Lung (tissue), 12 donors: ENCODE measurements around the gene NCKAP5L. TPM values are rescaled to one million over a fixed set of nuclear protein-coding genes. Genes with fewer than 3 reads are reported as not detected.
"Not testable (repeated sequence)": the region's sequence is repeated elsewhere in the genome, so short reads cannot be mapped to it uniquely, and the experiment has no call there.

Experiments
- ATAC-seq: fragments of 200-7000 bp; cut with Tn5 transposase; one replicate; pipeline ENCODE4 v1.9.1; 2020; ENCODE audit warnings: moderate number of reproducible peaks; ENCODE audit not compliant: insufficient read depth, low FRiP score
- DNase-seq, 3 donors: peaks; one replicate each; pipeline ENCODE4 v3.0.0-alpha.2; 2013 to 2017
- H3K27ac ChIP-seq, 2 donors: one replicate each; pipeline ENCODE4 v1.5.1; 2013; ENCODE audit warnings: mild to moderate bottlenecking in 2 of 2, moderate library complexity in 2 of 2, control low read depth in 1 of 2, inconsistent platforms in 1 of 2, low read depth in 1 of 2, low read length in 1 of 2
- H3K27me3 ChIP-seq, 3 donors: one replicate each; pipeline ENCODE4 v1.5.1; 2013; ENCODE audit warnings: low read length in 2 of 3; ENCODE audit not compliant: control insufficient read depth in 3 of 3, insufficient read depth in 3 of 3
- H3K36me3 ChIP-seq, 4 donors: one replicate each; pipeline ENCODE4 v1.5.1; 2013; ENCODE audit warnings: low read length in 4 of 4, mild to moderate bottlenecking in 1 of 4, moderate library complexity in 1 of 4; ENCODE audit not compliant: control insufficient read depth in 4 of 4, insufficient read depth in 4 of 4
- H3K4me1 ChIP-seq, 5 donors: one replicate each; pipeline ENCODE4 v1.5.1; 2013; ENCODE audit warnings: low read length in 5 of 5, mild to moderate bottlenecking in 2 of 5, moderate library complexity in 1 of 5; ENCODE audit not compliant: control insufficient read depth in 5 of 5, insufficient read depth in 5 of 5
- H3K4me3 ChIP-seq: one replicate; pipeline ENCODE4 v1.5.1; 2013; ENCODE audit warnings: mild to moderate bottlenecking, control low read depth, moderate library complexity
- H3K9ac ChIP-seq, 2 donors: one replicate each; pipeline ENCODE4 v1.5.1; 2013; ENCODE audit warnings: low read length in 2 of 2, control low read depth in 1 of 2; ENCODE audit not compliant: insufficient read depth in 1 of 2
- H3K9me3 ChIP-seq, 4 donors: one replicate each; pipeline ENCODE4 v1.5.1; 2013; ENCODE audit warnings: low read length in 3 of 4, mild to moderate bottlenecking in 1 of 4, moderate library complexity in 1 of 4; ENCODE audit not compliant: control insufficient read depth in 4 of 4, insufficient read depth in 3 of 4
- WGBS, 2 donors: extraction: QIAGEN DNeasy Blood & Tissue Kit; methylation state at CpG; one replicate each; pipeline ENCODE4 v1.1.7; 2013; 5-methylcytosine and 5-hydroxymethylcytosine counted together
- polyA plus RNA-seq, 2 donors: library from polyadenylated mRNA; stranded (reverse); fragments of 200-250 nt; gene quantifications; one replicate each; pipeline ENCODE4 v1.2.1, GENCODE V29; 2013
- total RNA-seq, 2 donors: library from RNA; depleted of rRNA in 1 of 2; stranded (reverse); fragments of >200 nt in 1 of 2; gene quantifications; one replicate each; pipeline ENCODE4 v1.2.1, GENCODE V29; 2014 to 2021
- TF ChIP-seq, protein P1 (sequence below): IDR thresholded peaks from 2 replicates; pipeline ENCODE4 v1.5.1; 2012; ENCODE audit warnings: mild to moderate bottlenecking; ENCODE audit errors: control extremely low read depth, extremely low read depth
- donor health status: control.
- donor health status: control.
- donor health status: Bipolar disorder and iron deficiency.
- donor health status: healthy.
- donor health status: DM: yes; HTN: yes; CAD: no.

NCKAP5L gene
- total and polyA plus RNA-seq, 4 donors: 15.7 to 30.8 (median 20.1) TPM

DNA sequence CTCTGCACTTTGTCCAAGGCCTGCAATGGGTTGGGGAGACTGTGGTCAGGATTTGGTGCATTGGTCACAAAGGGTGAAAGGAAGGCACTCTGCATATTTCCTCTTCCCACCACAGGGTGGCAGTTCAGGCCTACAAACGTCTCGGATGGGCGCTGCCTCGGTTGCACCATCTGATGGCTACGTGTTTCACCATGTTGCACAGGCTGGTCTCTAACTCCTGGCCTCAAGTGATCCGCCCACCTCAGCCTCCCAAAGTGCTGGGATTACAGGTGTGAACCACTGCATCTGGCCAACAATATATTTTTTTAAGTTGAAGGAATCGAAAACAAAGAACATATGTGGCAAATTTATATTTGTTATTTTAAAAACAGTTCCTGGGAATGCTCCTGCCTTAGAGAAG, 51.8 kb downstream of the NCKAP5L start:
- H3K36me3 ChIP-seq: no peaks in the 10 kb centered on the region
- no peak overlapping the region for H3K9ac ChIP-seq
- peak; percentile 79 for DNase-seq
- H3K9me3 ChIP-seq: no peaks in the 10 kb centered on the region
- H3K27ac ChIP-seq: no peak overlapping the region
- H3K4me3 ChIP-seq: no peak overlapping the region
- peaks cover 0 to 2% (median 0%) of the 10 kb centered on the region in 5 donors for H3K4me1 ChIP-seq
- 14% methylated on average over 7 of the region's 7 CpGs for WGBS, 2 donors
- TF ChIP-seq, protein P1, sequence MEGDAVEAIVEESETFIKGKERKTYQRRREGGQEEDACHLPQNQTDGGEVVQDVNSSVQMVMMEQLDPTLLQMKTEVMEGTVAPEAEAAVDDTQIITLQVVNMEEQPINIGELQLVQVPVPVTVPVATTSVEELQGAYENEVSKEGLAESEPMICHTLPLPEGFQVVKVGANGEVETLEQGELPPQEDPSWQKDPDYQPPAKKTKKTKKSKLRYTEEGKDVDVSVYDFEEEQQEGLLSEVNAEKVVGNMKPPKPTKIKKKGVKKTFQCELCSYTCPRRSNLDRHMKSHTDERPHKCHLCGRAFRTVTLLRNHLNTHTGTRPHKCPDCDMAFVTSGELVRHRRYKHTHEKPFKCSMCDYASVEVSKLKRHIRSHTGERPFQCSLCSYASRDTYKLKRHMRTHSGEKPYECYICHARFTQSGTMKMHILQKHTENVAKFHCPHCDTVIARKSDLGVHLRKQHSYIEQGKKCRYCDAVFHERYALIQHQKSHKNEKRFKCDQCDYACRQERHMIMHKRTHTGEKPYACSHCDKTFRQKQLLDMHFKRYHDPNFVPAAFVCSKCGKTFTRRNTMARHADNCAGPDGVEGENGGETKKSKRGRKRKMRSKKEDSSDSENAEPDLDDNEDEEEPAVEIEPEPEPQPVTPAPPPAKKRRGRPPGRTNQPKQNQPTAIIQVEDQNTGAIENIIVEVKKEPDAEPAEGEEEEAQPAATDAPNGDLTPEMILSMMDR: peak; percentile 73
- H3K27me3 ChIP-seq: peaks cover 0 to 6% (median 3%) of the 10 kb centered on the region in 3 donors
- peak; percentile 79 for ATAC-seq

DNA sequence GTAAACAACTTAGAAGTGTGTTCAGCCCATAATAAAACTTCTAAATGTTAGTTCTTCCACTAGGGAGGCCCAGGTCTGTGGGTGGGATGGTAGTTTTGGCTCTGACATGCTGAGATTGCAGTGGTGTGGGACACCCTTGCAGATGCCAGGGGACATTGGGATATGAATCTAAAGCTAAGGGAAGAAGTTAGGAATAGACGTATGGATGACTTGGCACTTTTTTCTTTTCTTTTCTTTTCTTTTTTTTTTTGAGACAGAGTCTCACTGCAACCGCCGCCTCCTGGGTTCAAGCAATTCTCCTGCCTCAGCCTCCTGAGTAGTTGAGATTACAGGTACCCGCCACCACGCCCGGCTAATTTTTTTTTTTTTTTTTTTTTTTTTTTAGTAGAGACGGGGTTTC, 55.1 kb downstream of the NCKAP5L start:
- H3K9me3 ChIP-seq: not testable (repeated sequence)

DNA sequence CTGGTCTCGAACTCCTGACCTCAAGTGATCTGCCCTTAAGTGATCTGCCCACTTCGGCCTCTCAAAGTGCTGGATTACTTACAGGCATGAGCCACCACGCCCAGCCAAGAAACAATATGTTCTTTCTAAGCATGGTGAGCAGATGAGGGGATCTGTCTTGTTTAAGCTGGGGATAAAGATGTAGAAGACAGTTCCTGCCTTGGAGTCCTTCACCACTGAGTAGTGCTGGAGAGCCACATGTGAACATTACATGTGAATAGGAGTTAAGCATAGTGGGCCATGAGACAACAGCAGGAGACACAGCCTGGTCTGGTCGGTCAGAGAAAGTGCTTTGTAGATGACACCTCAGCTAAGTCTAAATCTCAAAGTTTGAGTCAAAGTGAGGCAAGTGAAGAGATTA, 60.9 kb downstream of the NCKAP5L start:
- Histone ChIP-seq H3K27ac (no peak overlapping the region), H3K36me3 (peaks cover 14 to 20% (median 18%) of the 10 kb centered on the region in 4 donors), H3K9ac (no peak overlapping the region), H3K9me3 (no peaks in the 10 kb centered on the region), H3K4me1 (peaks cover 0 to 2% (median 0%) of the 10 kb centered on the region in 5 donors), H3K27me3 (no peaks in the 10 kb centered on the region), H3K4me3 (no peak overlapping the region)
- TF ChIP-seq, protein P1: no peak
- ATAC-seq (no peak), DNase-seq (no peak)
- 65 to 80% methylated on average over 4 of the region's 4 CpGs for WGBS, 2 donors

More for the DNA sequence above, 55.1 kb downstream of the NCKAP5L start:
- not testable (repeated sequence) for H3K36me3 ChIP-seq, ATAC-seq, H3K27ac ChIP-seq, H3K9ac ChIP-seq, DNase-seq, H3K4me1 ChIP-seq, H3K27me3 ChIP-seq, H3K4me3 ChIP-seq
- WGBS, 2 donors: 85 to 89% methylated on average over 6 of the region's 7 CpGs

DNA sequence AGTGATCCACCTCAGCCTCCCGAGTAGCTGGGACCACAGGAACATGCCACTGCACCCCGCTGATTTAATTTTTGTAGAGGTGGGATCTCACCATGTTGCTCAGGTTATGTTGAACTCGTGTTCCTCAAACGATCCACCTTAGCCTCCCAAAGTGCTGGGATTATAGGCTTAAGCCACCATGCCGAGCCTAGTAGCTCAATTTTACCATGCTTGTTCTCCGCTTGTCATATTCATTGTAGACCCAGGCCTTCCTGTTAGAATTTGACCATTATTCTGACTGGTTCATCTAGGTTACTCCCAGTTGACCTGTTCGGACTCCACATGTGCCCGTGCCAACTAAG, 62.1 kb downstream of the NCKAP5L start:
- peaks cover 0 to 3% (median 0%) of the 10 kb centered on the region in 5 donors for H3K4me1 ChIP-seq
- no peaks in the 10 kb centered on the region for H3K27me3 ChIP-seq
- TF ChIP-seq, protein P1: no peak
- H3K27ac ChIP-seq: no peak overlapping the region
- no peaks in the 10 kb centered on the region for H3K9me3 ChIP-seq
- no peak overlapping the region for H3K4me3 ChIP-seq
- peaks cover 23 to 28% (median 27%) of the 10 kb centered on the region in 4 donors for H3K36me3 ChIP-seq
- ATAC-seq: no peak
- no peak for DNase-seq
- 83 to 95% methylated on average over 8 of the region's 8 CpGs for WGBS, 2 donors
- H3K9ac ChIP-seq: no peak overlapping the region
